Suprapubic skin (tissue), 4 donors: ENCODE measurements around the gene PARD6G.

Experiments used
- POLR2A ChIP-seq, 2 donors: fragments of 450-650 bp; IDR thresholded peaks; one replicate each; pipeline ENCODE4 v1.6.1; 2017; ENCODE audit warnings: antibody characterized with exemption in 2 of 2, mild to moderate bottlenecking in 2 of 2, moderate library complexity in 2 of 2
- POLR2AphosphoS5 ChIP-seq, 3 donors: sonication (generic); formaldehyde crosslinking; IDR thresholded peaks; one replicate each; pipeline ENCODE4 v1.6.1; 2017; ENCODE audit warnings: antibody characterized with exemption in 3 of 3
- TF ChIP-seq, protein P1 (sequence below), 2 donors: fragments of 200-600 bp in 1 of 2; fragments of 450-650 bp in 1 of 2; sonication (generic) in 1 of 2; IDR thresholded peaks; one replicate each; pipeline ENCODE4 v1.5.1; 2016 to 2019; ENCODE audit warnings: antibody characterized with exemption in 2 of 2, mild to moderate bottlenecking in 1 of 2, moderate library complexity in 1 of 2

DNA sequence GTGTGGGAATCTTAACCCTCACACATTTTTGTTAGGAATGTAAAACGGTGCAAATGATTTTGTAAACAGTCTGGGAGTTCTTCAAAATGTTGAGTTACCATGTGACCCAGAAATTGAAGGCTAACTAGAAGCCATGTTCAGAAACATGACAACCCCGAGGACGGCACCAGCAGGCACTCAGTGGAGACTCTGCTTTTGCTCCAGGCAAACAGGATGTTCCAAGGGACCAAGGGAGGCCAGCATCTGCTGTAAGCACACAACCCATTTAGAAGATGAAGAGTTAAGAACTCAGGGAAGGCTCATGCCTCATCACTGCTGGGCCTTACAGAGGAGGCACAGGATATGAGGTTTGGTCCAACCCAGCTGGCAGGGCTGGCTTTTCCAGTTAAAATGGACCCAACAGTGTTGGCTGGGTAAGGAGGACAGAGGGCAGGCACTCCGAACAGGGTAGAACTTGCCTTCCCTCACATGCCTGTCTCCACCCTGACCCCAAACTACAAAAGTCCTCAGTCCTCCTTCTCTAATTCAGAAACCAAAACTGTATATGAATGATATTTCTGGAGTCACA lies 23.6 kb downstream of the PARD6G start:
- TF ChIP-seq, protein P1, sequence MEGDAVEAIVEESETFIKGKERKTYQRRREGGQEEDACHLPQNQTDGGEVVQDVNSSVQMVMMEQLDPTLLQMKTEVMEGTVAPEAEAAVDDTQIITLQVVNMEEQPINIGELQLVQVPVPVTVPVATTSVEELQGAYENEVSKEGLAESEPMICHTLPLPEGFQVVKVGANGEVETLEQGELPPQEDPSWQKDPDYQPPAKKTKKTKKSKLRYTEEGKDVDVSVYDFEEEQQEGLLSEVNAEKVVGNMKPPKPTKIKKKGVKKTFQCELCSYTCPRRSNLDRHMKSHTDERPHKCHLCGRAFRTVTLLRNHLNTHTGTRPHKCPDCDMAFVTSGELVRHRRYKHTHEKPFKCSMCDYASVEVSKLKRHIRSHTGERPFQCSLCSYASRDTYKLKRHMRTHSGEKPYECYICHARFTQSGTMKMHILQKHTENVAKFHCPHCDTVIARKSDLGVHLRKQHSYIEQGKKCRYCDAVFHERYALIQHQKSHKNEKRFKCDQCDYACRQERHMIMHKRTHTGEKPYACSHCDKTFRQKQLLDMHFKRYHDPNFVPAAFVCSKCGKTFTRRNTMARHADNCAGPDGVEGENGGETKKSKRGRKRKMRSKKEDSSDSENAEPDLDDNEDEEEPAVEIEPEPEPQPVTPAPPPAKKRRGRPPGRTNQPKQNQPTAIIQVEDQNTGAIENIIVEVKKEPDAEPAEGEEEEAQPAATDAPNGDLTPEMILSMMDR (IDR thresholded peaks at IDR 0.05), result no peak
- TF ChIP-seq POLR2A (IDR thresholded peaks at IDR 0.05) (no peak), POLR2AphosphoS5 (IDR thresholded peaks at IDR 0.05) (no peak)
